ENCODE measurements around the gene PDIA5. TPM values are rescaled to one million over a fixed set of nuclear protein-coding genes. Genes with fewer than 3 reads are reported as not detected.
"Not testable (repeated sequence)": the region's sequence is repeated elsewhere in the genome, so short reads cannot be mapped to it uniquely, and the experiment has no call there.

PDIA5 gene
- total RNA-seq, 2 donors from 2014 or later: 28.0 to 33.2 TPM

GRCh38 chr3:123147754-123148535 lies 81.1 kb downstream of the PDIA5 start:
- ATAC-seq (ENCODE audit: insufficient number of reproducible peaks, low FRiP score, low read depth) (no peak), DNase-seq (ENCODE audit: low spot score) (no peak)
- Histone ChIP-seq H3K4me3 (no peak overlapping the region), H3K36me3 (peaks cover 41% of the 10 kb centered on the region), H3K4me1 (ENCODE audit: control insufficient read depth in 1 of 2, low read depth in 2 of 2) (no peaks in the 10 kb centered on the region), H3K27ac (no peak overlapping the region), H3K27me3 (replicated peaks; ENCODE audit: insufficient read depth) (no peaks in the 10 kb centered on the region), H3K9me3 (no peaks in the 10 kb centered on the region)
- TF ChIP-seq CTCF (IDR thresholded peaks at IDR 0.05): no peak

GRCh38 chr3:123148772-123149171 lies 81.9 kb downstream of the PDIA5 start:
- Histone ChIP-seq H3K27ac (no peak overlapping the region), H3K36me3 (peaks cover 43% of the 10 kb centered on the region), H3K4me3 (no peak overlapping the region), H3K4me1 (ENCODE audit: control insufficient read depth in 1 of 2, low read depth in 2 of 2) (no peaks in the 10 kb centered on the region), H3K27me3 (replicated peaks; ENCODE audit: insufficient read depth) (no peaks in the 10 kb centered on the region), H3K9me3 (no peaks in the 10 kb centered on the region)
- DNase-seq (ENCODE audit: low spot score): no peak
- ATAC-seq (ENCODE audit: insufficient number of reproducible peaks, low FRiP score, low read depth): no peak
- no peak for TF ChIP-seq CTCF (IDR thresholded peaks at IDR 0.05)

GRCh38 chr3:123149525-123149924 lies 82.7 kb downstream of the PDIA5 start:
- Histone ChIP-seq H3K27me3 (replicated peaks; ENCODE audit: insufficient read depth) (no peaks in the 10 kb centered on the region), H3K4me1 (ENCODE audit: control insufficient read depth in 1 of 2, low read depth in 2 of 2) (no peaks in the 10 kb centered on the region), H3K4me3 (no peak overlapping the region), H3K9me3 (no peaks in the 10 kb centered on the region), H3K36me3 (peaks cover 43% of the 10 kb centered on the region), H3K27ac (no peak overlapping the region)
- ATAC-seq (ENCODE audit: insufficient number of reproducible peaks, low FRiP score, low read depth): no peak
- TF ChIP-seq CTCF (IDR thresholded peaks at IDR 0.05): no peak
- DNase-seq (ENCODE audit: low spot score): no peak

- Histone ChIP-seq H3K4me1 (ENCODE audit: control insufficient read depth in 1 of 2, low read depth in 2 of 2) (no peaks in the 10 kb centered on the region), H3K36me3 (peaks cover 42% of the 10 kb centered on the region), H3K9me3 (no peaks in the 10 kb centered on the region), H3K4me3 (no peak overlapping the region), H3K27me3 (replicated peaks; ENCODE audit: insufficient read depth) (no peaks in the 10 kb centered on the region), H3K27ac (no peak overlapping the region)
- DNase-seq (ENCODE audit: low spot score): no peak
- TF ChIP-seq CTCF (IDR thresholded peaks at IDR 0.05): no peak
- no peak for ATAC-seq (ENCODE audit: insufficient number of reproducible peaks, low FRiP score, low read depth)
Observed at GRCh38 chr3:123150449-123151215, 83.8 kb downstream of the PDIA5 start.

GRCh38 chr3:123151251-123151705 lies 84.5 kb downstream of the PDIA5 start:
- Histone ChIP-seq H3K27ac (no peak overlapping the region), H3K4me3 (no peak overlapping the region), H3K4me1 (ENCODE audit: control insufficient read depth in 1 of 2, low read depth in 2 of 2) (no peaks in the 10 kb centered on the region), H3K36me3 (peaks cover 38% of the 10 kb centered on the region), H3K27me3 (replicated peaks; ENCODE audit: insufficient read depth) (no peaks in the 10 kb centered on the region), H3K9me3 (no peaks in the 10 kb centered on the region)
- DNase-seq (ENCODE audit: low spot score) (no peak), ATAC-seq (ENCODE audit: insufficient number of reproducible peaks, low FRiP score, low read depth) (no peak)
- TF ChIP-seq CTCF (IDR thresholded peaks at IDR 0.05): no peak

GRCh38 chr3:123151853-123152420 lies 85.1 kb downstream of the PDIA5 start:
- H3K4me1 ChIP-seq (ENCODE audit: control insufficient read depth in 1 of 2, low read depth in 2 of 2); H3K4me3 ChIP-seq; DNase-seq (ENCODE audit: low spot score); ATAC-seq (ENCODE audit: insufficient number of reproducible peaks, low FRiP score, low read depth); H3K27me3 ChIP-seq (replicated peaks; ENCODE audit: insufficient read depth); H3K9me3 ChIP-seq; H3K27ac ChIP-seq: not testable (repeated sequence)
- peaks cover 36% of the 10 kb centered on the region for H3K36me3 ChIP-seq
